Measurements from ENCODE around the gene HOXC12.

The HOXC12 gene

DNA sequence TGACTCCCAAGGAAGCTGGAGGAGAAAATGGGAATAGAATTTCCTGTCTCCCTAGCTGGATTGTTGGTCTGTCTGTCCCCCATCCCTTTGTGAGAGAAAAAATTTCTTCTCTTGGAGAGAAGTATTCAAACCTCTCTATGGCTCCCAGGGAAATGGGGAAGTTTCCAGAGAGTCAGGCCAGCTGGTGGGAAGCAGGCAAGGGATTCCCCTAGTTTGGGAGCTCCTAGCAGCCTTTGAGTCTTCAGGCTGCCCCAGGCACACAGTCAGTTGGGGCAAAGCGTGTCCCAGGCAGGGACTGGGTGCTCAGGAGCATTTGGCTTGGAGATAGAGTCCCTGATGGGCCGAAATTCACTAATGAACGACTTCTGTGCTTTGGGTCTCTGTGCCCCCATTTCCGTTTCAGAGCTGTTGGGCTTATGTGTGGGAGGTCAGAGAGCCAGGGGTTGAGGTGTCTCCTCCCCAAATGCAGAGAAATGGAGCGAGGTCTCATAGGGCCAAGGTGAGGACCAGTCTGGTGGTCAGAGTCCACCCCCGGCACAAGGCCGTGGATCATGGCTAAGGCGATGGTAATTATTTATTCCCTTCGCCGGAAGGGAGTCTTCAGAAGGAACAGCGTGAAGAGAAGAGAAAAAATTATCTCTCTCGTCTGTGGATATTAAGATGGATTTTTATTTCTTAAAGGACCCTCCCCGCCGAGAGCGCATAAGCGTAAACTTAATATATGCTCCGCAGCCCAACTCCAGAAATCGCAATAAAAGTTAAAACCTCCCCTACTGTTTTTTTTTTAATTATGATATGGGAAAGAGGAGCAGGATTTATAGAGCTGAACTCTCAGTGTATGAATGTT lies 38.7 kb downstream of the HOXC12 start:
- ATAC-seq, result no peak
- TF ChIP-seq GLIS3 (CRISPR knock-in tag; IDR thresholded peaks at IDR 0.05), result no peak
- TF ChIP-seq, protein P1, sequence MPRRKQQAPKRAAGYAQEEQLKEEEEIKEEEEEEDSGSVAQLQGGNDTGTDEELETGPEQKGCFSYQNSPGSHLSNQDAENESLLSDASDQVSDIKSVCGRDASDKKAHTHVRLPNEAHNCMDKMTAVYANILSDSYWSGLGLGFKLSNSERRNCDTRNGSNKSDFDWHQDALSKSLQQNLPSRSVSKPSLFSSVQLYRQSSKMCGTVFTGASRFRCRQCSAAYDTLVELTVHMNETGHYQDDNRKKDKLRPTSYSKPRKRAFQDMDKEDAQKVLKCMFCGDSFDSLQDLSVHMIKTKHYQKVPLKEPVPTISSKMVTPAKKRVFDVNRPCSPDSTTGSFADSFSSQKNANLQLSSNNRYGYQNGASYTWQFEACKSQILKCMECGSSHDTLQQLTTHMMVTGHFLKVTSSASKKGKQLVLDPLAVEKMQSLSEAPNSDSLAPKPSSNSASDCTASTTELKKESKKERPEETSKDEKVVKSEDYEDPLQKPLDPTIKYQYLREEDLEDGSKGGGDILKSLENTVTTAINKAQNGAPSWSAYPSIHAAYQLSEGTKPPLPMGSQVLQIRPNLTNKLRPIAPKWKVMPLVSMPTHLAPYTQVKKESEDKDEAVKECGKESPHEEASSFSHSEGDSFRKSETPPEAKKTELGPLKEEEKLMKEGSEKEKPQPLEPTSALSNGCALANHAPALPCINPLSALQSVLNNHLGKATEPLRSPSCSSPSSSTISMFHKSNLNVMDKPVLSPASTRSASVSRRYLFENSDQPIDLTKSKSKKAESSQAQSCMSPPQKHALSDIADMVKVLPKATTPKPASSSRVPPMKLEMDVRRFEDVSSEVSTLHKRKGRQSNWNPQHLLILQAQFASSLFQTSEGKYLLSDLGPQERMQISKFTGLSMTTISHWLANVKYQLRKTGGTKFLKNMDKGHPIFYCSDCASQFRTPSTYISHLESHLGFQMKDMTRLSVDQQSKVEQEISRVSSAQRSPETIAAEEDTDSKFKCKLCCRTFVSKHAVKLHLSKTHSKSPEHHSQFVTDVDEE (CRISPR knock-in tag; IDR thresholded peaks at IDR 0.05), result no peak
- TF ChIP-seq, protein P2, sequence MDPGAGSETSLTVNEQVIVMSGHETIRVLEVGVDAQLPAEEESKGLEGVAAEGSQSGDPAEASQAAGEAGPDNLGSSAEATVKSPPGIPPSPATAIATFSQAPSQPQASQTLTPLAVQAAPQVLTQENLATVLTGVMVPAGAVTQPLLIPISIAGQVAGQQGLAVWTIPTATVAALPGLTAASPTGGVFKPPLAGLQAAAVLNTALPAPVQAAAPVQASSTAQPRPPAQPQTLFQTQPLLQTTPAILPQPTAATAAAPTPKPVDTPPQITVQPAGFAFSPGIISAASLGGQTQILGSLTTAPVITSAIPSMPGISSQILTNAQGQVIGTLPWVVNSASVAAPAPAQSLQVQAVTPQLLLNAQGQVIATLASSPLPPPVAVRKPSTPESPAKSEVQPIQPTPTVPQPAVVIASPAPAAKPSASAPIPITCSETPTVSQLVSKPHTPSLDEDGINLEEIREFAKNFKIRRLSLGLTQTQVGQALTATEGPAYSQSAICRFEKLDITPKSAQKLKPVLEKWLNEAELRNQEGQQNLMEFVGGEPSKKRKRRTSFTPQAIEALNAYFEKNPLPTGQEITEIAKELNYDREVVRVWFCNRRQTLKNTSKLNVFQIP (CRISPR knock-in tag; IDR thresholded peaks at IDR 0.05; ENCODE audit: borderline replicate concordance, low read depth), result no peak
- TF ChIP-seq, protein P3, sequence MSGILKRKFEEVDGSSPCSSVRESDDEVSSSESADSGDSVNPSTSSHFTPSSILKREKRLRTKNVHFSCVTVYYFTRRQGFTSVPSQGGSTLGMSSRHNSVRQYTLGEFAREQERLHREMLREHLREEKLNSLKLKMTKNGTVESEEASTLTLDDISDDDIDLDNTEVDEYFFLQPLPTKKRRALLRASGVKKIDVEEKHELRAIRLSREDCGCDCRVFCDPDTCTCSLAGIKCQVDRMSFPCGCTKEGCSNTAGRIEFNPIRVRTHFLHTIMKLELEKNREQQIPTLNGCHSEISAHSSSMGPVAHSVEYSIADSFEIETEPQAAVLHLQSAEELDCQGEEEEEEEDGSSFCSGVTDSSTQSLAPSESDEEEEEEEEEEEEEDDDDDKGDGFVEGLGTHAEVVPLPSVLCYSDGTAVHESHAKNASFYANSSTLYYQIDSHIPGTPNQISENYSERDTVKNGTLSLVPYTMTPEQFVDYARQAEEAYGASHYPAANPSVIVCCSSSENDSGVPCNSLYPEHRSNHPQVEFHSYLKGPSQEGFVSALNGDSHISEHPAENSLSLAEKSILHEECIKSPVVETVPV (CRISPR knock-in tag; IDR thresholded peaks at IDR 0.05), result no peak
- TF ChIP-seq OSR1 (CRISPR knock-in tag; IDR thresholded peaks at IDR 0.05), result no peak
- no peak for TF ChIP-seq ESRRG (CRISPR knock-in tag; IDR thresholded peaks at IDR 0.05)
- no peak for TF ChIP-seq ISL1 (CRISPR knock-in tag; IDR thresholded peaks at IDR 0.05)
- TF ChIP-seq, protein P4, sequence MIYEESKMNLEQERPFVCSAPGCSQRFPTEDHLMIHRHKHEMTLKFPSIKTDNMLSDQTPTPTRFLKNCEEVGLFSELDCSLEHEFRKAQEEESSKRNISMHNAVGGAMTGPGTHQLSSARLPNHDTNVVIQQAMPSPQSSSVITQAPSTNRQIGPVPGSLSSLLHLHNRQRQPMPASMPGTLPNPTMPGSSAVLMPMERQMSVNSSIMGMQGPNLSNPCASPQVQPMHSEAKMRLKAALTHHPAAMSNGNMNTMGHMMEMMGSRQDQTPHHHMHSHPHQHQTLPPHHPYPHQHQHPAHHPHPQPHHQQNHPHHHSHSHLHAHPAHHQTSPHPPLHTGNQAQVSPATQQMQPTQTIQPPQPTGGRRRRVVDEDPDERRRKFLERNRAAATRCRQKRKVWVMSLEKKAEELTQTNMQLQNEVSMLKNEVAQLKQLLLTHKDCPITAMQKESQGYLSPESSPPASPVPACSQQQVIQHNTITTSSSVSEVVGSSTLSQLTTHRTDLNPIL (CRISPR knock-in tag; IDR thresholded peaks at IDR 0.05; ENCODE audit: low read depth), result no peak
- no peak for TF ChIP-seq ZC3H10 (CRISPR knock-in tag; IDR thresholded peaks at IDR 0.05)
- TF ChIP-seq ZNF565 (CRISPR knock-in tag; conservative IDR thresholded peaks at IDR 0.05; ENCODE audit: low read depth), result no peak
- no peak for TF ChIP-seq SNAI2 (CRISPR knock-in tag; IDR thresholded peaks at IDR 0.05)
- no peak for TF ChIP-seq CSDC2 (CRISPR knock-in tag; IDR thresholded peaks at IDR 0.05)
- no peak for TF ChIP-seq TCF4 (CRISPR knock-in tag; IDR thresholded peaks at IDR 0.05; ENCODE audit: borderline replicate concordance)
- no peak for TF ChIP-seq RARB (CRISPR knock-in tag; IDR thresholded peaks at IDR 0.05)
- TF ChIP-seq TOX (CRISPR knock-in tag; IDR thresholded peaks at IDR 0.05; ENCODE audit: borderline replicate concordance), result no peak
- no peak for TF ChIP-seq ZNF70 (CRISPR knock-in tag; IDR thresholded peaks at IDR 0.05)
- TF ChIP-seq ZFP30 (CRISPR knock-in tag; IDR thresholded peaks at IDR 0.05), result no peak

DNA sequence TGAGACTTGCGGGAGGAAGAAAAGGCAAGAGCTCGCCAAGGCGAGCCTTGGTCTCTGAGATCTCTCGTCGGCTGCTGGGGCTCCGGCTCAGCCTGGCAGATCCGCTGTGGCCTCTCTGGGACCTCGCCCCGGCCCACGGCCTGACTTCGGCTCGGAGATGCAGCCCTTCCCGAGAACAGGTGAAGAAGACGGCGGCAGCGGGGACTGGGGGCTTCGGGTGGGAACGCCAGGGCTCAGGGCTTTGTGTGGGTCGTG lies 39.2 kb downstream of the HOXC12 start:
- no peak for ATAC-seq
- TF ChIP-seq OSR1 (CRISPR knock-in tag; IDR thresholded peaks at IDR 0.05) (no peak), CSDC2 (CRISPR knock-in tag; IDR thresholded peaks at IDR 0.05) (no peak), TCF4 (CRISPR knock-in tag; IDR thresholded peaks at IDR 0.05; ENCODE audit: borderline replicate concordance) (no peak), ZC3H10 (CRISPR knock-in tag; IDR thresholded peaks at IDR 0.05) (no peak), ESRRG (CRISPR knock-in tag; IDR thresholded peaks at IDR 0.05) (no peak), GLIS3 (CRISPR knock-in tag; IDR thresholded peaks at IDR 0.05) (no peak), ZFP30 (CRISPR knock-in tag; IDR thresholded peaks at IDR 0.05) (no peak), TOX (CRISPR knock-in tag; IDR thresholded peaks at IDR 0.05; ENCODE audit: borderline replicate concordance) (no peak), RARB (CRISPR knock-in tag; IDR thresholded peaks at IDR 0.05) (no peak), ZNF8 (CRISPR knock-in tag; IDR thresholded peaks at IDR 0.05) (no peak), ZFP3 (CRISPR knock-in tag; IDR thresholded peaks at IDR 0.05) (no peak), ARNTL (CRISPR knock-in tag; IDR thresholded peaks at IDR 0.05; ENCODE audit: borderline replicate concordance, low read depth) (no peak), PPARA (CRISPR knock-in tag; IDR thresholded peaks at IDR 0.05; ENCODE audit: borderline replicate concordance) (no peak)
- TF ChIP-seq, protein P2 (CRISPR knock-in tag; IDR thresholded peaks at IDR 0.05; ENCODE audit: borderline replicate concordance, low read depth), result no peak
